MM.1S (cell line): ENCODE measurements around the gene ZNF892.

Source experiments
- CTCF ChIP-seq: fragments of 300-600 bp; sonication (generic); IDR thresholded peaks from 2 replicates; pipeline ENCODE4 v1.5.1; 2016; ENCODE audit warnings: antibody characterized with exemption, low read length, mixed read lengths
- EZH2phosphoT487 ChIP-seq: fragments of 300-600 bp; sonication (generic); IDR thresholded peaks from 2 replicates; pipeline ENCODE4 v1.6.1; 2018; ENCODE audit warnings: antibody characterized with exemption, low read length

- TF ChIP-seq CTCF, result no peak
- no peak for TF ChIP-seq EZH2phosphoT487
Measured at GRCh38 chr2:95225658-95226057, 18.3 kb downstream of the ZNF892 start.
